Measurements from ENCODE around the gene DAAM1. TPM values are rescaled to one million over a fixed set of nuclear protein-coding genes. Genes with fewer than 3 reads are reported as not detected.

The DAAM1 gene
- total and polyA plus RNA-seq, 2 donors (not counting 1 experiment from before 2014, with no cell fraction given): 11.2 to 34.3 TPM

GRCh38 chr14:59159169-59159568 lies 29.3 kb upstream of the DAAM1 start:
- H3K27ac ChIP-seq (ENCODE audit: low read length in 2 of 2): no peak overlapping the region
- no peaks in the 10 kb centered on the region for H3K36me3 ChIP-seq (replicated peaks in 1 of 2; ENCODE audit: control extremely low read depth in 1 of 2, control insufficient read depth in 1 of 2, extremely low read depth in 1 of 2, insufficient read depth in 2 of 2, low read length in 1 of 2)
- H3K4me3 Mint-ChIP-seq: no peak overlapping the region
- DNase-seq (no peak), ATAC-seq (ENCODE audit: low read depth) (no peak)
- H3K27me3 ChIP-seq (replicated peaks in 1 of 4; ENCODE audit: control extremely low read depth in 1 of 4, control insufficient read depth in 3 of 4, insufficient read depth in 4 of 4, low read length in 3 of 4): peaks cover 0 to 8% (median 6%) of the 10 kb centered on the region in 4 experiments
- H3K4me3 ChIP-seq (ENCODE audit: control extremely low read depth in 1 of 5, extremely low read depth in 1 of 5, insufficient read depth in 1 of 5, low read depth in 2 of 5, low read length in 4 of 5): no peak overlapping the region
- H4K20me1 ChIP-seq (ENCODE audit: control insufficient read depth, insufficient read depth, low read length, poor library complexity, severe bottlenecking): no peaks in the 10 kb centered on the region
- H3K4me2 ChIP-seq (replicated peaks; ENCODE audit: low read depth, low read length, poor library complexity, severe bottlenecking): no peak overlapping the region
- H3K79me2 ChIP-seq (ENCODE audit: control insufficient read depth, insufficient read depth, low read length): no peaks in the 10 kb centered on the region
- no peaks in the 10 kb centered on the region for H3K9me3 Mint-ChIP-seq (ENCODE audit: insufficient read depth)
- WGBS (ENCODE audit: insufficient coverage): 86% methylated on average over 1 of the region's 1 CpG
- H3K9ac ChIP-seq (ENCODE audit: low read length): no peak overlapping the region
- intact Hi-C loops (cut with micrococcal nuclease): no loop called here
- H3K27me3 Mint-ChIP-seq: peaks cover 9% of the 10 kb centered on the region
- H3K9me3 ChIP-seq (ENCODE audit: control extremely low read depth in 1 of 3, control insufficient read depth in 2 of 3, insufficient read depth in 1 of 3, low read length in 2 of 3): peaks cover 3 to 4% (median 3%) of the 10 kb centered on the region in 3 donors
- POLR2A ChIA-PET: interaction anchor here (0.5 kb wide), 1 partner anchor 104 kb away, joined by 3 read pairs; no protein-coding TSS in a partner anchor
- H2AFZ ChIP-seq (ENCODE audit: insufficient read depth, low read depth, low read length, poor library complexity, severe bottlenecking): no peak overlapping the region
- CTCF ChIA-PET: no interaction called here
- no peak overlapping the region for H3K27ac Mint-ChIP-seq
- no peak for TF ChIP-seq CTCF (IDR thresholded peaks at IDR 0.05)
- TF ChIP-seq EZH2 (IDR thresholded peaks at IDR 0.05; ENCODE audit: borderline replicate concordance, insufficient read depth, low read depth, low read length, poor library complexity, severe bottlenecking): no peak
- peaks cover 10% of the 10 kb centered on the region for H3K4me1 Mint-ChIP-seq
- H3K4me1 ChIP-seq (ENCODE audit: control insufficient read depth in 2 of 2, insufficient read depth in 2 of 2, low read length in 2 of 2): peaks cover 8 to 16% of the 10 kb centered on the region in 2 donors

GRCh38 chr14:59160506-59160905 lies 28.0 kb upstream of the DAAM1 start:
- 89% methylated on average over 3 of the region's 5 CpGs for whole genome bisulfite sequencing (ENCODE audit: insufficient coverage)
- Mint-ChIP-seq H3K9me3 (ENCODE audit: insufficient read depth) (no peaks in the 10 kb centered on the region), H3K4me3 (no peak overlapping the region), H3K4me1 (peaks cover 1% of the 10 kb centered on the region), H3K27ac (no peak overlapping the region), H3K27me3 (peaks cover 12% of the 10 kb centered on the region)
- Histone ChIP-seq H3K9ac (ENCODE audit: low read length) (no peak overlapping the region), H3K79me2 (ENCODE audit: control insufficient read depth, insufficient read depth, low read length) (no peaks in the 10 kb centered on the region), H3K27me3 (replicated peaks in 1 of 4; ENCODE audit: control extremely low read depth in 1 of 4, control insufficient read depth in 3 of 4, insufficient read depth in 4 of 4, low read length in 3 of 4) (peaks cover 0 to 13% (median 6%) of the 10 kb centered on the region in 4 experiments), H3K9me3 (ENCODE audit: control extremely low read depth in 1 of 3, control insufficient read depth in 2 of 3, insufficient read depth in 1 of 3, low read length in 2 of 3) (peaks cover 3 to 4% (median 3%) of the 10 kb centered on the region in 3 donors), H3K4me3 (ENCODE audit: control extremely low read depth in 1 of 5, extremely low read depth in 1 of 5, insufficient read depth in 1 of 5, low read depth in 2 of 5, low read length in 4 of 5) (no peak overlapping the region), H3K4me1 (ENCODE audit: control insufficient read depth in 2 of 2, insufficient read depth in 2 of 2, low read length in 2 of 2) (peaks cover 0 to 8% of the 10 kb centered on the region in 2 donors), H3K4me2 (replicated peaks; ENCODE audit: low read depth, low read length, poor library complexity, severe bottlenecking) (no peak overlapping the region), H2AFZ (ENCODE audit: insufficient read depth, low read depth, low read length, poor library complexity, severe bottlenecking) (no peak overlapping the region), H4K20me1 (ENCODE audit: control insufficient read depth, insufficient read depth, low read length, poor library complexity, severe bottlenecking) (no peaks in the 10 kb centered on the region), H3K27ac (ENCODE audit: low read length in 2 of 2) (no peak overlapping the region), H3K36me3 (replicated peaks in 1 of 2; ENCODE audit: control extremely low read depth in 1 of 2, control insufficient read depth in 1 of 2, extremely low read depth in 1 of 2, insufficient read depth in 2 of 2, low read length in 1 of 2) (no peaks in the 10 kb centered on the region)
- ChIA-PET POLR2A (no interaction called here), CTCF (no interaction called here)
- ATAC-seq (ENCODE audit: low read depth): no peak
- DNase-seq: no peak
- intact Hi-C loops (cut with micrococcal nuclease): no loop called here
- TF ChIP-seq CTCF (IDR thresholded peaks at IDR 0.05) (no peak), EZH2 (IDR thresholded peaks at IDR 0.05; ENCODE audit: borderline replicate concordance, insufficient read depth, low read depth, low read length, poor library complexity, severe bottlenecking) (no peak)
